Measurements from ENCODE around the gene ACSF3.

DNA sequence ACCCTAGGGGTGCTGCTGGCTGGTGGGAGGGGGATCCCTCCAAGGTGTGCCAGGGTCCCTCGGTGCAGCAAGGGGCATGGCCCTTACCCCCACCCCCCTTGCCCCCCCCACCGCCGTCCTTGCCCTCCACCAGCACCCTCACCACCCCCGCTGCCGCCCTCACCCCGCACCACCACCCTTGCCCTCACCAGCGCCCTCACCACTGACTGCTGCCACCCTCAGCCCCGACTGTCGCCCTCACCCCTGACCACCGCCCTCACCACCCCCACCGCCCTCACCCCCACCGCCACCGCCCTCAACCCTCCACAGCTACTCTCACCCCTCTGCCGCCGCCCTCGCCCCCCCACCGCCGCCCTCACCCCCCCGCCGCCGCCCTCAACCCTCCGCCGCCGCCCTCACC is 23.1 kb upstream of the ACSF3 start:
- TF ChIP-seq, protein P1, sequence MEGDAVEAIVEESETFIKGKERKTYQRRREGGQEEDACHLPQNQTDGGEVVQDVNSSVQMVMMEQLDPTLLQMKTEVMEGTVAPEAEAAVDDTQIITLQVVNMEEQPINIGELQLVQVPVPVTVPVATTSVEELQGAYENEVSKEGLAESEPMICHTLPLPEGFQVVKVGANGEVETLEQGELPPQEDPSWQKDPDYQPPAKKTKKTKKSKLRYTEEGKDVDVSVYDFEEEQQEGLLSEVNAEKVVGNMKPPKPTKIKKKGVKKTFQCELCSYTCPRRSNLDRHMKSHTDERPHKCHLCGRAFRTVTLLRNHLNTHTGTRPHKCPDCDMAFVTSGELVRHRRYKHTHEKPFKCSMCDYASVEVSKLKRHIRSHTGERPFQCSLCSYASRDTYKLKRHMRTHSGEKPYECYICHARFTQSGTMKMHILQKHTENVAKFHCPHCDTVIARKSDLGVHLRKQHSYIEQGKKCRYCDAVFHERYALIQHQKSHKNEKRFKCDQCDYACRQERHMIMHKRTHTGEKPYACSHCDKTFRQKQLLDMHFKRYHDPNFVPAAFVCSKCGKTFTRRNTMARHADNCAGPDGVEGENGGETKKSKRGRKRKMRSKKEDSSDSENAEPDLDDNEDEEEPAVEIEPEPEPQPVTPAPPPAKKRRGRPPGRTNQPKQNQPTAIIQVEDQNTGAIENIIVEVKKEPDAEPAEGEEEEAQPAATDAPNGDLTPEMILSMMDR (IDR thresholded peaks at IDR 0.05; ENCODE audit: low read depth, low read length, missing input control), result no peak
- TF ChIP-seq GABPA (IDR thresholded peaks at IDR 0.05 in 1 of 2, conservative IDR thresholded peaks at IDR 0.05 in 1 of 2), result no peak
- TF ChIP-seq, protein P2, sequence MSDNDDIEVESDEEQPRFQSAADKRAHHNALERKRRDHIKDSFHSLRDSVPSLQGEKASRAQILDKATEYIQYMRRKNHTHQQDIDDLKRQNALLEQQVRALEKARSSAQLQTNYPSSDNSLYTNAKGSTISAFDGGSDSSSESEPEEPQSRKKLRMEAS (IDR thresholded peaks at IDR 0.05), result no peak
- TF ChIP-seq, protein P3, sequence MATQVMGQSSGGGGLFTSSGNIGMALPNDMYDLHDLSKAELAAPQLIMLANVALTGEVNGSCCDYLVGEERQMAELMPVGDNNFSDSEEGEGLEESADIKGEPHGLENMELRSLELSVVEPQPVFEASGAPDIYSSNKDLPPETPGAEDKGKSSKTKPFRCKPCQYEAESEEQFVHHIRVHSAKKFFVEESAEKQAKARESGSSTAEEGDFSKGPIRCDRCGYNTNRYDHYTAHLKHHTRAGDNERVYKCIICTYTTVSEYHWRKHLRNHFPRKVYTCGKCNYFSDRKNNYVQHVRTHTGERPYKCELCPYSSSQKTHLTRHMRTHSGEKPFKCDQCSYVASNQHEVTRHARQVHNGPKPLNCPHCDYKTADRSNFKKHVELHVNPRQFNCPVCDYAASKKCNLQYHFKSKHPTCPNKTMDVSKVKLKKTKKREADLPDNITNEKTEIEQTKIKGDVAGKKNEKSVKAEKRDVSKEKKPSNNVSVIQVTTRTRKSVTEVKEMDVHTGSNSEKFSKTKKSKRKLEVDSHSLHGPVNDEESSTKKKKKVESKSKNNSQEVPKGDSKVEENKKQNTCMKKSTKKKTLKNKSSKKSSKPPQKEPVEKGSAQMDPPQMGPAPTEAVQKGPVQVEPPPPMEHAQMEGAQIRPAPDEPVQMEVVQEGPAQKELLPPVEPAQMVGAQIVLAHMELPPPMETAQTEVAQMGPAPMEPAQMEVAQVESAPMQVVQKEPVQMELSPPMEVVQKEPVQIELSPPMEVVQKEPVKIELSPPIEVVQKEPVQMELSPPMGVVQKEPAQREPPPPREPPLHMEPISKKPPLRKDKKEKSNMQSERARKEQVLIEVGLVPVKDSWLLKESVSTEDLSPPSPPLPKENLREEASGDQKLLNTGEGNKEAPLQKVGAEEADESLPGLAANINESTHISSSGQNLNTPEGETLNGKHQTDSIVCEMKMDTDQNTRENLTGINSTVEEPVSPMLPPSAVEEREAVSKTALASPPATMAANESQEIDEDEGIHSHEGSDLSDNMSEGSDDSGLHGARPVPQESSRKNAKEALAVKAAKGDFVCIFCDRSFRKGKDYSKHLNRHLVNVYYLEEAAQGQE (IDR thresholded peaks at IDR 0.05), result no peak
- TF ChIP-seq, protein P4, sequence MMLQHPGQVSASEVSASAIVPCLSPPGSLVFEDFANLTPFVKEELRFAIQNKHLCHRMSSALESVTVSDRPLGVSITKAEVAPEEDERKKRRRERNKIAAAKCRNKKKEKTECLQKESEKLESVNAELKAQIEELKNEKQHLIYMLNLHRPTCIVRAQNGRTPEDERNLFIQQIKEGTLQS (IDR thresholded peaks at IDR 0.05), result no peak
- no peak for TF ChIP-seq TAF1 (conservative IDR thresholded peaks at IDR 0.05)
- no peak for TF ChIP-seq RAD21 (IDR thresholded peaks at IDR 0.05)
- TF ChIP-seq, protein P5, sequence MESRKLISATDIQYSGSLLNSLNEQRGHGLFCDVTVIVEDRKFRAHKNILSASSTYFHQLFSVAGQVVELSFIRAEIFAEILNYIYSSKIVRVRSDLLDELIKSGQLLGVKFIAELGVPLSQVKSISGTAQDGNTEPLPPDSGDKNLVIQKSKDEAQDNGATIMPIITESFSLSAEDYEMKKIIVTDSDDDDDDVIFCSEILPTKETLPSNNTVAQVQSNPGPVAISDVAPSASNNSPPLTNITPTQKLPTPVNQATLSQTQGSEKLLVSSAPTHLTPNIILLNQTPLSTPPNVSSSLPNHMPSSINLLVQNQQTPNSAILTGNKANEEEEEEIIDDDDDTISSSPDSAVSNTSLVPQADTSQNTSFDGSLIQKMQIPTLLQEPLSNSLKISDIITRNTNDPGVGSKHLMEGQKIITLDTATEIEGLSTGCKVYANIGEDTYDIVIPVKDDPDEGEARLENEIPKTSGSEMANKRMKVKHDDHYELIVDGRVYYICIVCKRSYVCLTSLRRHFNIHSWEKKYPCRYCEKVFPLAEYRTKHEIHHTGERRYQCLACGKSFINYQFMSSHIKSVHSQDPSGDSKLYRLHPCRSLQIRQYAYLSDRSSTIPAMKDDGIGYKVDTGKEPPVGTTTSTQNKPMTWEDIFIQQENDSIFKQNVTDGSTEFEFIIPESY (IDR thresholded peaks at IDR 0.05), result no peak
- no peak for TF ChIP-seq SP1 (IDR thresholded peaks at IDR 0.05)
- no peak for TF ChIP-seq YY1 (IDR thresholded peaks at IDR 0.05)
- no peak for TF ChIP-seq JUND (IDR thresholded peaks at IDR 0.05)
